GM23248 (cell line): ENCODE measurements around the gene ACAP2.

ENCODE experiments used
- EZH2 ChIP-seq: fragments of 200-600 bp; sonication (generic); IDR thresholded peaks from 2 replicates; pipeline ENCODE4 v1.6.1; 2018; ENCODE audit warnings: antibody characterized with exemption, mild to moderate bottlenecking; ENCODE audit not compliant: insufficient read depth, poor library complexity, severe bottlenecking
- EZH2phosphoT487 ChIP-seq: fragments of 200-600 bp; sonication (generic); IDR thresholded peaks from 2 replicates; pipeline ENCODE4 v1.6.1; 2018; ENCODE audit warnings: antibody characterized with exemption, moderate library complexity, mild to moderate bottlenecking, low read depth; ENCODE audit not compliant: insufficient read depth

GRCh38 chr3:195440379-195440778, 2.4 kb downstream of the ACAP2 start:
- TF ChIP-seq EZH2phosphoT487, result no peak
- TF ChIP-seq EZH2, result no peak
